Neural cell (in vitro differentiated cells): ENCODE measurements around the gene LRMDA.

ENCODE experiments used
- EP300 ChIP-seq: fragments of 450-650 bp; conservative IDR thresholded peaks from 2 replicates; pipeline ENCODE4 v1.6.1; 2014; ENCODE audit warnings: antibody characterized with exemption, mild to moderate bottlenecking, moderate library complexity; ENCODE audit not compliant: poor library complexity, severe bottlenecking
- EZH2 ChIP-seq: fragments of 200-600, 300-800 bp; shearing (Covaris generic), sonication (generic); IDR thresholded peaks from 2 replicates; pipeline ENCODE4 v1.6.1; 2014; ENCODE audit warnings: antibody characterized with exemption, low read length, borderline replicate concordance, mild to moderate bottlenecking; ENCODE audit not compliant: insufficient read depth, poor library complexity, severe bottlenecking
- MXI1 ChIP-seq: fragments of 450-650 bp; conservative IDR thresholded peaks from 2 replicates; pipeline ENCODE4 v1.6.1; 2014; ENCODE audit warnings: antibody characterized with exemption, mild to moderate bottlenecking; ENCODE audit not compliant: poor library complexity, severe bottlenecking
- POLR2AphosphoS5 ChIP-seq: IDR thresholded peaks from 2 replicates; pipeline ENCODE4 v1.6.1; 2012
- RAD21 ChIP-seq: fragments of 450-650 bp; conservative IDR thresholded peaks from 2 replicates; pipeline ENCODE4 v1.6.1; 2014; ENCODE audit warnings: antibody characterized with exemption, mild to moderate bottlenecking, moderate library complexity
- SMC3 ChIP-seq: fragments of 450-650 bp; conservative IDR thresholded peaks from 2 replicates; pipeline ENCODE4 v1.6.1; 2014; ENCODE audit warnings: antibody characterized with exemption, mild to moderate bottlenecking, moderate library complexity; ENCODE audit not compliant: poor library complexity
- TAF1 ChIP-seq: IDR thresholded peaks from 2 replicates; pipeline ENCODE4 v1.6.1; 2012; ENCODE audit warnings: low read depth
- TF ChIP-seq, protein P1 (sequence below): fragments of 450-650 bp; IDR thresholded peaks from 2 replicates; pipeline ENCODE4 v1.5.1; 2014; ENCODE audit warnings: antibody characterized with exemption, mild to moderate bottlenecking, moderate library complexity; ENCODE audit not compliant: poor library complexity, severe bottlenecking
- TF ChIP-seq, protein P2 (sequence below): IDR thresholded peaks from 2 replicates; pipeline ENCODE4 v1.6.1; 2012; ENCODE audit warnings: borderline replicate concordance

DNA sequence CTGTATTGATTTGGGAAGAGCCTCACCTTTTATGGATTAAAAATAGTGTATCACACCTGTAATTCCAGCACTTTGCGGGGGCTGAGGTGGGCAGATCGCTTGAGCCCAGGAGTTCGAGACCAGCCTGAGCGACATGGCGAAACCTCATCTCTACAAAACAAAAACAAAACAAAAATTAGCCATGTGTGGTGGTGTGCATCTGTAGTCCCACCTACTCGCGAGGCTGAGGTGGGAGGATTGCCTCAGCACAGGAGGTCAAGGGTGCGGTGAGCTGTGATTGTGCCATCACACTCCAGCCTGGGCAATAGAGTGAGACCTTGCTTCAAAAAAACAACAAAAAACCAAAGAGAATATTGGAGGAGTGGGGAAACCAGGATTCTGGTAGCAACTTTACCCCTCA lies 79.6 kb downstream of the LRMDA start:
- TF ChIP-seq, protein P1, sequence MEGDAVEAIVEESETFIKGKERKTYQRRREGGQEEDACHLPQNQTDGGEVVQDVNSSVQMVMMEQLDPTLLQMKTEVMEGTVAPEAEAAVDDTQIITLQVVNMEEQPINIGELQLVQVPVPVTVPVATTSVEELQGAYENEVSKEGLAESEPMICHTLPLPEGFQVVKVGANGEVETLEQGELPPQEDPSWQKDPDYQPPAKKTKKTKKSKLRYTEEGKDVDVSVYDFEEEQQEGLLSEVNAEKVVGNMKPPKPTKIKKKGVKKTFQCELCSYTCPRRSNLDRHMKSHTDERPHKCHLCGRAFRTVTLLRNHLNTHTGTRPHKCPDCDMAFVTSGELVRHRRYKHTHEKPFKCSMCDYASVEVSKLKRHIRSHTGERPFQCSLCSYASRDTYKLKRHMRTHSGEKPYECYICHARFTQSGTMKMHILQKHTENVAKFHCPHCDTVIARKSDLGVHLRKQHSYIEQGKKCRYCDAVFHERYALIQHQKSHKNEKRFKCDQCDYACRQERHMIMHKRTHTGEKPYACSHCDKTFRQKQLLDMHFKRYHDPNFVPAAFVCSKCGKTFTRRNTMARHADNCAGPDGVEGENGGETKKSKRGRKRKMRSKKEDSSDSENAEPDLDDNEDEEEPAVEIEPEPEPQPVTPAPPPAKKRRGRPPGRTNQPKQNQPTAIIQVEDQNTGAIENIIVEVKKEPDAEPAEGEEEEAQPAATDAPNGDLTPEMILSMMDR: no peak
- TF ChIP-seq POLR2AphosphoS5 (no peak), EZH2 (no peak), RAD21 (no peak), EP300 (no peak), TAF1 (no peak), SMC3 (no peak), MXI1 (no peak)
- TF ChIP-seq, protein P2, sequence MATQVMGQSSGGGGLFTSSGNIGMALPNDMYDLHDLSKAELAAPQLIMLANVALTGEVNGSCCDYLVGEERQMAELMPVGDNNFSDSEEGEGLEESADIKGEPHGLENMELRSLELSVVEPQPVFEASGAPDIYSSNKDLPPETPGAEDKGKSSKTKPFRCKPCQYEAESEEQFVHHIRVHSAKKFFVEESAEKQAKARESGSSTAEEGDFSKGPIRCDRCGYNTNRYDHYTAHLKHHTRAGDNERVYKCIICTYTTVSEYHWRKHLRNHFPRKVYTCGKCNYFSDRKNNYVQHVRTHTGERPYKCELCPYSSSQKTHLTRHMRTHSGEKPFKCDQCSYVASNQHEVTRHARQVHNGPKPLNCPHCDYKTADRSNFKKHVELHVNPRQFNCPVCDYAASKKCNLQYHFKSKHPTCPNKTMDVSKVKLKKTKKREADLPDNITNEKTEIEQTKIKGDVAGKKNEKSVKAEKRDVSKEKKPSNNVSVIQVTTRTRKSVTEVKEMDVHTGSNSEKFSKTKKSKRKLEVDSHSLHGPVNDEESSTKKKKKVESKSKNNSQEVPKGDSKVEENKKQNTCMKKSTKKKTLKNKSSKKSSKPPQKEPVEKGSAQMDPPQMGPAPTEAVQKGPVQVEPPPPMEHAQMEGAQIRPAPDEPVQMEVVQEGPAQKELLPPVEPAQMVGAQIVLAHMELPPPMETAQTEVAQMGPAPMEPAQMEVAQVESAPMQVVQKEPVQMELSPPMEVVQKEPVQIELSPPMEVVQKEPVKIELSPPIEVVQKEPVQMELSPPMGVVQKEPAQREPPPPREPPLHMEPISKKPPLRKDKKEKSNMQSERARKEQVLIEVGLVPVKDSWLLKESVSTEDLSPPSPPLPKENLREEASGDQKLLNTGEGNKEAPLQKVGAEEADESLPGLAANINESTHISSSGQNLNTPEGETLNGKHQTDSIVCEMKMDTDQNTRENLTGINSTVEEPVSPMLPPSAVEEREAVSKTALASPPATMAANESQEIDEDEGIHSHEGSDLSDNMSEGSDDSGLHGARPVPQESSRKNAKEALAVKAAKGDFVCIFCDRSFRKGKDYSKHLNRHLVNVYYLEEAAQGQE: no peak
